GM18511 (cell line): ENCODE data around the gene FSD1.
"Not testable (repeated sequence)": the region's sequence is repeated elsewhere in the genome, so short reads cannot be mapped to it uniquely, and the experiment has no call there.

Experiments used
- ATAC-seq: cut with Tn5 transposase; IDR thresholded peaks from one replicate; pipeline ENCODE4 v1.9.1; 2021; ENCODE audit warnings: mild to moderate bottlenecking, moderate library complexity; ENCODE audit not compliant: unreplicated experiment

The FSD1 gene

GRCh38 chr19:4284176-4284958 lies 20.0 kb upstream of the FSD1 start:
- ATAC-seq = no peak

- ATAC-seq = no peak
Measured at GRCh38 chr19:4284974-4285373, 19.4 kb upstream of the FSD1 start.

- not testable (repeated sequence) for ATAC-seq
Measured at GRCh38 chr19:4286141-4286540, 18.3 kb upstream of the FSD1 start.

GRCh38 chr19:4288091-4288777 lies 16.2 kb upstream of the FSD1 start:
- ATAC-seq = no peak

- no peak for ATAC-seq
Measured at GRCh38 chr19:4291184-4291732, 13.1 kb upstream of the FSD1 start.

GRCh38 chr19:4292515-4292914 lies 11.9 kb upstream of the FSD1 start:
- ATAC-seq = no peak

- no peak for ATAC-seq
Measured at GRCh38 chr19:4294389-4294788, 10.0 kb upstream of the FSD1 start.

- ATAC-seq = no peak
Measured at GRCh38 chr19:4295972-4296771, 8.2 kb upstream of the FSD1 start.

GRCh38 chr19:4297901-4298809 lies 6.2 kb upstream of the FSD1 start:
- no peak for ATAC-seq

GRCh38 chr19:4298810-4299550 lies 5.4 kb upstream of the FSD1 start:
- no peak for ATAC-seq

- no peak for ATAC-seq
Measured at GRCh38 chr19:4300589-4300988, 3.8 kb upstream of the FSD1 start.

- no peak for ATAC-seq
Measured at GRCh38 chr19:4301590-4302242, 2.7 kb upstream of the FSD1 start.

- no peak for ATAC-seq
Measured at GRCh38 chr19:4302243-4302640, 2.2 kb upstream of the FSD1 start, which contains the start of gene TMIGD2. Gene TMIGD2, minus strand, starts transcription at chr19:4302389. Its CDS starts 4 bp downstream, at chr19:4302385.

- ATAC-seq = no peak
Measured at GRCh38 chr19:4303819-4304537, 420 bp upstream of the FSD1 start.

- no peak for ATAC-seq
Measured at GRCh38 chr19:4305257-4305612, 837 bp downstream of the FSD1 start.

- ATAC-seq = no peak
Measured at GRCh38 chr19:4305659-4306058, 1.3 kb downstream of the FSD1 start.

- ATAC-seq = no peak
Measured at GRCh38 chr19:4310247-4311121, 6.1 kb downstream of the FSD1 start.
